HPDE6-E6E7 (cell line): ENCODE results near the gene NUTM2E.
"Not testable (repeated sequence)": the region's sequence is repeated elsewhere in the genome, so short reads cannot be mapped to it uniquely, and the experiment has no call there.

Source experiments
- DNase-seq: peaks from one replicate; pipeline ENCODE4 v3.0.0; 2011; ENCODE audit warnings: missing footprints; ENCODE audit errors: extremely low spot score

Gene NUTM2E

DNA sequence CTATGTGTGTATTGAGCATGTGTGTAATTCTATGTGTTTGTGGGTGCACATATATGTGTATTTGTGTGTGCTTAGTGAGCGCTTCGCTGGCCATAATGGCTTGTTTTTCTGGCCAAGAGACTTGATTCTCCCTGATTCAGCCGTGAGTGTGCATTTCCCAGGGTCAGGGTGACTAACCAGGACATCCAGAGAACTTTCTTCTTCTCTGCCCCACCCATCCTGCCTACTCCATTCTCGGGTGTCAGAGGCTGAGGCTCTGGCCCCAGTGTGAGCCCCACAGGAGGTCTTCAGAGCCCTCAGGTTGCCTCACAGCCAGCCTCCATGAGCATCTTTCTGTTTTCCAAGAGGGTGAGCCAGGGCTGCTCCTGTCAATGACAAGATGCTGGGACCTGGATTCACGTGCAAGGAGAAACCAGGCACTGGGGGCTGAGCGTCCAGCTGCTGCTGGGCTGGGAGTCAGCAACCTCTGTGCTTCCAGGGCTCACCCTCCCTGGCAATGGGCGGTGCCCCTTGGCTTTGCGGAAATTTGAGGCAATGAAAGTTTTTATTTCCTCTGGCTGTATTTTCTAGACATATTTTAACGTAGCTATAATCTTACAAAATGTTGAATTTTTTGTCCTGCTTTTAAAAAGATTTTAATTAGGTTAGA, 40.5 kb downstream of the NUTM2E start:
- not testable (repeated sequence) for DNase-seq

DNA sequence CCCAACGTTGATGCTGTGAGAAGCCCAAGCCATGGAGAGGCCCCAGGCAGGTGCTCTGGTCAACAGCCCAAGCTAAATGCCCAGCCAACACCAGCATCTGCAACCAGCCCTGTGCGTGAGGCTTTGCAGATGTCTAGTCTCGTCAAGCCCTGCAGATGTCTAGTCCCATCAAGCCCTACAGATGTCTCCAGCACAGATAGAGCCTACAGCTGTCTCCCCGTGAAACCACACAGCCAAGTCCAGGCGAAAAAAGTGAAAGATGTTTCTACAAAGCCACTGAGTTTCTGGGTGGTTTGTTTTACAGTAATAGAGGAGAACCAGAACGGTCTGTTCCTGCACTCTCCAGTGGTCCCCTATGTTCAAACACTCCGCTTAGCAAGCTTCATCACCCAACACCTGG, 41.5 kb downstream of the NUTM2E start:
- DNase-seq: not testable (repeated sequence)

DNA sequence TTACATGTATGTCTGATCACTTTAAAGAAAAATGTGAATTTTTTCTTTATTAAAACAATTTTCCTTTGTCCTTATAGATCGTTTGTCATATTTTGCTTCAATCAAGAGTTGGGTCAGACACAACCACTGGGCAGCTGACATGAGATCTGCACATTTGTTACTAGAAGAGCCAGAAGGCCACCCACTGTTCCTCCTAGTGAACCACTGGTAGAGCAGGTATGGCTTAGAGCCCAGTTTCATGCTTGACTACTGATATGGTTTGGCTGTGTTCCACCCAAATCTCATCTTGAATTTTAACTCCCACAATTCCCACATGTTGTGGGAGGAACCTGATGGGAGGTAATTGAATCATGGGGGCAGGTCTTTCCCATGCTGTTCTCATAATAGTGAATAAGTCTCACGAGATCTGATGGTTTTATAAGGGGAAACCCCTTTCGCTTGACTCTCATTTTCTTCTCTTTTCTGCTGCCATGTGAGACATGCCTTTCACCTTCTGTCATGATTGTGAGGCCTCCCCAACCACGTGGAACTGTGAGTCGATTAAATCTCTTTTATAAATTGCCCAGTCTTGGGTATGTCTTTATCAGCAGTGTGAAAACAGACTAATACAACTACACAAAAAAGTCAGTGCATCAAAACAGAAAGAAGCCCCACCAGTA, 43.0 kb downstream of the NUTM2E start:
- DNase-seq: not testable (repeated sequence)

DNA sequence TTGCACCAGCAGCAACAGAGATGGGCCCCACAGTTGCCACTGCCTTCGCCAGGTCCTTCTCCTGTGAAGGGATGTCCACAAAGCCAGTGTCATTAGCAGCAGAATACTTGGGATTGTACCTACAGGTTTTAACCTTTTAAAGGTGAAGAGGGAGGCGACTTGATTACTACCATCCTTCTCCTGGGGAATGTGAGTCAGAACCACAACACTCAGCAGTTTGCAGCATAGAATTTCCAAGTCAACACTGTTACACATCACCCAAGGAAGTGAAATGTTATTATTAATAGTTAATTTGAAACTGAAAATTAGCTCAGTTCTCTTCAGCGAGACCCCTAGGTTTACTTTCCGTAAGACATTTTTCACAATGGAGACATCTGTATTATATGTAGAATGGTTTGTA, 45.2 kb downstream of the NUTM2E start:
- DNase-seq: not testable (repeated sequence)
